PFSK-1 (cell line): ENCODE data around the gene MAP4K2.

Experiments
- POLR2AphosphoS5 ChIP-seq: IDR thresholded peaks from 2 replicates; pipeline ENCODE4 v1.6.1; 2012; ENCODE audit warnings: low read depth, mild to moderate bottlenecking, control low read depth, low read length, moderate library complexity
- REST ChIP-seq, 2 experiments: IDR thresholded peaks; 2 replicates each; pipeline versions ENCODE4 v1.6.1 to v1.8.0; 2011 to 2012; ENCODE audit warnings: low read depth in 2 of 2, low read length in 2 of 2, control low read depth in 1 of 2, inconsistent platforms in 1 of 2, mild to moderate bottlenecking in 1 of 2, moderate library complexity in 1 of 2; ENCODE audit not compliant: insufficient read depth in 1 of 2

- TF ChIP-seq REST (IDR thresholded peaks at IDR 0.05; ENCODE audit: insufficient read depth in 1 of 2, low read depth in 2 of 2, low read length in 2 of 2) (no peak), POLR2AphosphoS5 (peak; percentile 78)
Measured at GRCh38 chr11:64778473-64779298, 24.3 kb downstream of the MAP4K2 start, which contains the start of gene SF1.
